AG04450 (cell line): Measurements from ENCODE around the gene TMEM214. TPM values are rescaled to one million over a fixed set of nuclear protein-coding genes. Genes with fewer than 3 reads are reported as not detected.

Experiments
- CTCF ChIA-PET: fragments of 300-600, 350-600 bp; formaldehyde crosslinking; extraction: SDS; loops from one replicate; lab custom pipeline; 2022; ENCODE audit warnings: antibody characterized with exemption, inconsistent platforms; lab: Charles Lee
- POLR2A ChIA-PET: fragments of 350-600 bp; formaldehyde crosslinking; extraction: SDS; loops from one replicate; lab custom pipeline; 2021; ENCODE audit warnings: antibody characterized with exemption, inconsistent platforms; lab: Yijun Ruan, JAX
- DNase-seq: peaks from one replicate; pipeline ENCODE4 v3.0.0-alpha.2; 2011; ENCODE audit warnings: low read depth, low spot score
- H3K27ac ChIP-seq: one replicate; pipeline ENCODE4 v1.5.1; 2012; ENCODE audit warnings: low read depth, low read length, control low read depth
- H3K27me3 ChIP-seq: one replicate; pipeline ENCODE4 v1.6.0; 2012; ENCODE audit warnings: low read length; ENCODE audit not compliant: control insufficient read depth, insufficient read depth
- H3K4me3 ChIP-seq: 2 replicates; pipeline ENCODE4 v1.5.1; 2011; ENCODE audit warnings: mild to moderate bottlenecking, low read depth, low read length, control low read depth
- H3K9me3 ChIP-seq: 2 replicates; pipeline ENCODE4 v1.5.1; 2012; ENCODE audit warnings: low read length; ENCODE audit not compliant: control insufficient read depth, insufficient read depth
- CTCF ChIP-seq: IDR thresholded peaks from 2 replicates; pipeline ENCODE4 v1.5.1; 2011; ENCODE audit warnings: low read depth, low read length, control low read depth, inconsistent platforms
- polyA plus RNA-seq: library from polyadenylated mRNA; depleted of rRNA; stranded (reverse); fragments of >200 nt; gene quantifications from 2 replicates; pipeline ENCODE4 v1.2.3, GENCODE V29; 2011

Gene TMEM214
- polyA plus RNA-seq, 1 experiment = 121 TPM

- ChIA-PET CTCF (interaction anchor here (0.6 kb wide), 1 partner anchor 213 kb away, joined by 3 read pairs; no protein-coding TSS in a partner anchor), POLR2A (interaction anchor here (0.7 to 3.0 kb wide), 4 partner anchors 9 to 41 kb away, joined by 3 to 10 read pairs (median 4); partner anchors contain the start of gene OST4)
- Histone ChIP-seq H3K27ac (no peak overlapping the region), H3K9me3 (no peaks in the 10 kb centered on the region), H3K4me3 (no peak overlapping the region), H3K27me3 (no peaks in the 10 kb centered on the region)
- TF ChIP-seq CTCF = no peak
- no peak for DNase-seq
Observed at GRCh38 chr2:27059141-27059820, 26.5 kb downstream of the TMEM214 start.

- H3K27me3 ChIP-seq = no peaks in the 10 kb centered on the region
- no peak for DNase-seq
- ChIA-PET POLR2A (interaction anchor here (0.7 to 3.0 kb wide), 6 partner anchors 10 to 51 kb away, joined by 3 to 10 read pairs (median 4); partner anchors contain the start of gene OST4), CTCF (no interaction called here)
- no peak overlapping the region for H3K4me3 ChIP-seq
- H3K9me3 ChIP-seq = no peaks in the 10 kb centered on the region
- no peak overlapping the region for H3K27ac ChIP-seq
- no peak for TF ChIP-seq CTCF
Observed at GRCh38 chr2:27060323-27060722, 27.6 kb downstream of the TMEM214 start.

GRCh38 chr2:27065128-27065527, 32.4 kb downstream of the TMEM214 start:
- H3K27ac ChIP-seq = no peak overlapping the region
- no peaks in the 10 kb centered on the region for H3K9me3 ChIP-seq
- H3K4me3 ChIP-seq = no peak overlapping the region
- ChIA-PET POLR2A (interaction anchor here (0.5 to 1.1 kb wide), 3 partner anchors 16 to 246 kb away, joined by 3 to 4 read pairs (median 3); no protein-coding TSS in a partner anchor), CTCF (interaction anchor here (1.0 kb wide), 1 partner anchor 13 kb away, joined by 4 read pairs; the partner anchor contains the start of gene EMILIN1)
- H3K27me3 ChIP-seq = no peaks in the 10 kb centered on the region
- no peak for TF ChIP-seq CTCF
- DNase-seq = no peak

GRCh38 chr2:27067385-27067784, 34.6 kb downstream of the TMEM214 start:
- ChIA-PET CTCF (interaction anchor here (0.9 kb wide), 1 partner anchor 13 kb away, joined by 3 read pairs; no protein-coding TSS in a partner anchor), POLR2A (interaction anchor here (0.7 to 1.6 kb wide), 4 partner anchors 8 to 17 kb away, joined by 4 to 8 read pairs (median 6); partner anchors contain the start of gene AGBL5)
- Histone ChIP-seq H3K9me3 (peaks cover 2% of the 10 kb centered on the region; the same call in 1 of the 2 replicates), H3K27ac (no peak overlapping the region), H3K27me3 (no peaks in the 10 kb centered on the region), H3K4me3 (no peak overlapping the region)
- TF ChIP-seq CTCF = no peak
- no peak for DNase-seq

GRCh38 chr2:27069436-27069835, 36.7 kb downstream of the TMEM214 start:
- H3K9me3 ChIP-seq = peaks cover 2% of the 10 kb centered on the region; the same call in 1 of the 2 replicates
- no peak for TF ChIP-seq CTCF
- CTCF ChIA-PET = interaction anchor here (1.3 to 1.4 kb wide), 2 partner anchors 107 to 234 kb away, joined by 3 to 6 read pairs; no protein-coding TSS in a partner anchor
- H3K27ac ChIP-seq = no peak overlapping the region
- H3K27me3 ChIP-seq = no peaks in the 10 kb centered on the region
- POLR2A ChIA-PET = interaction anchor here (1.4 kb wide), 1 partner anchor 18 kb away, joined by 4 read pairs; the partner anchor contains the start of gene AGBL5
- no peak for DNase-seq
- H3K4me3 ChIP-seq = peak overlapping the region; percentile 42
